ENCODE results near the gene JPH3. TPM values are rescaled to one million over a fixed set of nuclear protein-coding genes. Genes with fewer than 3 reads are reported as not detected.

JPH3 gene
- total RNA-seq = under 0.01 TPM in 1 of 2 replicates, not detected in the other

DNA sequence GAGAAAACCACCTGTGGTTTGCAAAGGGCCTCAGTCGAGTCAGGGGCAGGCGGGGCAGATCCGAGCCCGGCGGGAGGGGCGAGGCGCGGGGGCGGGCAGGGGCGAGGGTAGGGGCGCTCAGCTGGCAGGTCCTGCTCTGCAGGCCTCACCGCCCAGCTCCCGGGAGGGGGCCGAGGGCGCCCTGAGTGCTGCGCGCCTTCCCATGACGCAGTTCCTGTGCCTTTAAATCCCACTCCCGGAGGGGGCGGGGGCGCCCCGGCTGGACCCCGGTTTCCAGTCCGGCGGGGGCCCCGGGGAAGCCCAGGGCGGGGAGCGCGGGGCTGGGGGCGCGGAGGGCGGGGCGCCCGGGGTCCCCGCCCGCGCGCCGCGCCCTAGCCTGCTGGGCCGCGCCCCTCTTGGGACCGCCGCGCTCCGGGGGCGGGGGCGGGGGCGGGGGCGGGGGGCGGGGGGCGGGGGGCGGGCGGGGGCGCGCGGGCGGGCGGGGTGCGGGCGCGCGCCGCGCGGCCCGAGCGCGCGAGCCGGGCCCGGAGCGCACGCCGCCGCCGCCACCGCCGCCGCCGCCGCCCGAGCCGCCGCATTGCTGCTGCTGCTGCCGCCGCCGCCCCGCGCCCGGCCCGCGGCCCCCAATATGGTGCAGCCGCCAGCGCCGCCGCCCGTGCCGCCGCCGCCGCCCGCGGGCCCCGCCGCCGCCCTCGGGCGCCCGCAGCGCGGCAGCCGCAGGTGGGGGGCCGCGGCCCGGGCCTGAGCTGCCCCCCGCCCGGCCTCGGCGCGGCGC is at the start of gene JPH3:
JPH3 (plus strand) TSS at position 508 of the 775 bp plus-strand sequence. CDS start 639 bp downstream, outside the sequence.

Other genes with a start within 250 kb of the JPH3 start
- 29.6 and 41.6 TPM in 2 replicates for gene FBXO31, start 218.7 kb upstream of the JPH3 start, total RNA-seq
- 22.9 and 24.0 TPM in 2 replicates for gene MAP1LC3B, start 210.2 kb upstream of the JPH3 start, total RNA-seq
- gene ZCCHC14, start 109.5 kb upstream of the JPH3 start, total RNA-seq = 9.1 and 14.0 TPM in 2 replicates
- gene KLHDC4, start 163.5 kb downstream of the JPH3 start, total RNA-seq = 16.7 and 17.8 TPM in 2 replicates

Measured in bronchial smooth muscle cell (primary cell).